ENCODE results near the gene MIAT. TPM values are rescaled to one million over a fixed set of nuclear protein-coding genes. Genes with fewer than 3 reads are reported as not detected.

Gene MIAT
- total and polyA plus RNA-seq, 2 of the 13 experiments (the other 11 are each of a cell fraction or from before 2014, with no cell fraction given): 0.04 TPM; not detected in 1

GRCh38 chr22:26651815-26652214 is 5.6 kb upstream of the MIAT start:
- Histone ChIP-seq H3K27ac (ENCODE audit: extremely low read length, insufficient read depth, low read length) (no peak overlapping the region), H3K4me1 (ENCODE audit: insufficient read depth, low read length) (no peaks in the 10 kb centered on the region), H4K20me1 (ENCODE audit: insufficient read depth, low read length) (no peaks in the 10 kb centered on the region), H3K4me2 (ENCODE audit: low read depth, low read length) (no peak overlapping the region), H2AFZ (ENCODE audit: low read length) (no peak overlapping the region), H3K4me3 (replicated peaks in 1 of 3; ENCODE audit: insufficient read depth in 1 of 3, low read depth in 2 of 3, low read length in 3 of 3) (no peak overlapping the region), H3K36me3 (replicated peaks in 1 of 2; ENCODE audit: control insufficient read depth in 1 of 2, insufficient read depth in 2 of 2, low read length in 2 of 2) (no peaks in the 10 kb centered on the region), H3K9me3 (ENCODE audit: low read length) (no peaks in the 10 kb centered on the region), H3K27me3 (ENCODE audit: control insufficient read depth in 1 of 2, insufficient read depth in 2 of 2, low read length in 2 of 2) (peaks cover 18 to 76% of the 10 kb centered on the region in 2 experiments), H3K9ac (ENCODE audit: insufficient read depth, low read depth, low read length) (no peak overlapping the region), H3K79me2 (ENCODE audit: insufficient read depth, low read length) (no peaks in the 10 kb centered on the region)
- POLR2A ChIA-PET: no interaction called here
- intact Hi-C loops (cut with micrococcal nuclease; ENCODE audit: unreplicated experiment) (no loop called here), in situ Hi-C loops (cut with HindIII; ENCODE audit: extremely low pct_ligation_motif_present, low pct_unique_long_range_greater_than_20kb) (no loop called here)
- ATAC-seq: no peak
- WGBS (ENCODE audit: low lambda C conversion rate): 12% methylated on average over 10 of the region's 10 CpGs
- TF ChIP-seq CEBPB (IDR thresholded peaks at IDR 0.05; ENCODE audit: borderline replicate concordance, low read depth, low read length): no peak
- no peak for TF ChIP-seq UBTF (CRISPR knock-in tag; IDR thresholded peaks at IDR 0.05)
- no peak for TF ChIP-seq AKNA (CRISPR knock-in tag; IDR thresholded peaks at IDR 0.05; ENCODE audit: borderline replicate concordance)
- TF ChIP-seq ZNF512 (CRISPR knock-in tag; IDR thresholded peaks at IDR 0.05): no peak
- TF ChIP-seq MTA3 (CRISPR knock-in tag; IDR thresholded peaks at IDR 0.05): no peak
- no peak for TF ChIP-seq ZMAT5 (CRISPR knock-in tag; IDR thresholded peaks at IDR 0.05; ENCODE audit: borderline replicate concordance, low read depth)
- no peak for TF ChIP-seq MIXL1 (CRISPR knock-in tag; IDR thresholded peaks at IDR 0.05)
- CTCF ChIA-PET (ENCODE audit: low intra/inter-chr PET ratio, low total read pairs): no interaction called here
- no peak for DNase-seq (ENCODE audit: low spot score)
- no peak for FAIRE-seq
- no TSS peak for BruUV-seq (replicated peaks)
